ENCODE measurements around the gene SUMF2. TPM values are rescaled to one million over a fixed set of nuclear protein-coding genes. Genes with fewer than 3 reads are reported as not detected.

The SUMF2 gene
- total and polyA plus RNA-seq, 2 of the 13 experiments (the other 11 are each of a cell fraction or from before 2014, with no cell fraction given) = 48.9 to 54.4 TPM

DNA sequence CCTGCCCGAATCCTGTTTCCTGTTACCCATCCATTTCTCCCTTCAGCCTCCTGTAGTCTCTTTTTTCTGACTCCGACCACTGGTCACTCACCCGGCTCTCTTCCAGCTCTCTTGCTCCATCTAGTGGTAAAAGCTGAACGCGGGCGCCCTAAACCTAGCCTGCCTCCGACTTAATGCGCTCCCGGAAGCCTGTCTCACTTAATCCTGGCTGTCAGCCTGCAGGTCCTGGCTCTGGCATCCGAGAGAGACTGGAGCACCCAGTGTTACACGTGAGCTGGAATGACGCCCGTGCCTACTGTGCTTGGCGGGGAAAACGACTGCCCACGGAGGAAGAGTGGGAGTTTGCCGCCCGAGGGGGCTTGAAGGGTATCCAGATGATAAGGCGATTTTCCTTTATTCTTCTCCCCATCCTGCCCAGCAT is 10.3 kb downstream of the SUMF2 start (continued):
- TF ChIP-seq AHDC1 (CRISPR knock-in tag; IDR thresholded peaks at IDR 0.05; ENCODE audit: borderline replicate concordance) (no peak), ELF1 (CRISPR knock-in tag; IDR thresholded peaks at IDR 0.05) (peak; percentile 40; the same call in 1 of the 2 replicates), THAP11 (CRISPR knock-in tag; IDR thresholded peaks at IDR 0.05) (peak; percentile 61), ZKSCAN8 (CRISPR knock-in tag; IDR thresholded peaks at IDR 0.05; ENCODE audit: borderline replicate concordance) (no peak), ISL2 (CRISPR knock-in tag; IDR thresholded peaks at IDR 0.05) (0 out of 2 replicates have a peak, but pooled peaks have one; percentile 16), MAFK (conservative IDR thresholded peaks at IDR 0.05 in 1 of 2, IDR thresholded peaks at IDR 0.05 in 1 of 2; ENCODE audit: low read length in 2 of 2) (peak in 1 of 2 experiments; percentile 31; a peak in 1 of 4 replicates), SAP130 (CRISPR knock-in tag; IDR thresholded peaks at IDR 0.05; ENCODE audit: low read depth) (peak; percentile 32; the same call in 1 of the 2 replicates), ZNF781 (CRISPR knock-in tag; IDR thresholded peaks at IDR 0.05; ENCODE audit: borderline replicate concordance, not compliant biosample characterization) (peak; percentile 73), KDM2A (CRISPR knock-in tag; IDR thresholded peaks at IDR 0.05; ENCODE audit: borderline replicate concordance, low read depth) (peak; percentile 79), ZFP91 (CRISPR knock-in tag; IDR thresholded peaks at IDR 0.05; ENCODE audit: borderline replicate concordance) (peak; percentile 20; the same call in 1 of the 2 replicates), RFXAP (CRISPR knock-in tag; IDR thresholded peaks at IDR 0.05; ENCODE audit: borderline replicate concordance) (0 out of 2 replicates have a peak, but pooled peaks have one; percentile 15), KLF16 (CRISPR knock-in tag; IDR thresholded peaks at IDR 0.05) (0 out of 4 replicates have a peak, but pooled peaks of 1 of the 2 experiments have one; percentile 51), FOXP4 (CRISPR knock-in tag; IDR thresholded peaks at IDR 0.05) (0 out of 2 replicates have a peak, but pooled peaks have one; percentile 14), SUZ12 (IDR thresholded peaks at IDR 0.05; ENCODE audit: low read depth, low read length) (no peak), ZNF747 (CRISPR knock-in tag; IDR thresholded peaks at IDR 0.05; ENCODE audit: borderline replicate concordance) (no peak), XRCC5 (optimal IDR thresholded peaks at IDR 0.05; ENCODE audit: low read length) (peak; percentile 82), KMT2A (CRISPR knock-in tag; IDR thresholded peaks at IDR 0.05) (no peak)
- TF ChIP-seq, protein P1, sequence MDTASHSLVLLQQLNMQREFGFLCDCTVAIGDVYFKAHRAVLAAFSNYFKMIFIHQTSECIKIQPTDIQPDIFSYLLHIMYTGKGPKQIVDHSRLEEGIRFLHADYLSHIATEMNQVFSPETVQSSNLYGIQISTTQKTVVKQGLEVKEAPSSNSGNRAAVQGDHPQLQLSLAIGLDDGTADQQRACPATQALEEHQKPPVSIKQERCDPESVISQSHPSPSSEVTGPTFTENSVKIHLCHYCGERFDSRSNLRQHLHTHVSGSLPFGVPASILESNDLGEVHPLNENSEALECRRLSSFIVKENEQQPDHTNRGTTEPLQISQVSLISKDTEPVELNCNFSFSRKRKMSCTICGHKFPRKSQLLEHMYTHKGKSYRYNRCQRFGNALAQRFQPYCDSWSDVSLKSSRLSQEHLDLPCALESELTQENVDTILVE (CRISPR knock-in tag; IDR thresholded peaks at IDR 0.05) = 0 out of 2 replicates have a peak, but pooled peaks have one; percentile 36

All from HepG2 (cell line).